Measurements from ENCODE around the gene LIPG.
A peak's percentile ranks its signal among the peaks of the same experiment; 100 is the strongest.
"Not testable (repeated sequence)": the region's sequence is repeated elsewhere in the genome, so short reads cannot be mapped to it uniquely, and the experiment has no call there.

Gene LIPG

DNA sequence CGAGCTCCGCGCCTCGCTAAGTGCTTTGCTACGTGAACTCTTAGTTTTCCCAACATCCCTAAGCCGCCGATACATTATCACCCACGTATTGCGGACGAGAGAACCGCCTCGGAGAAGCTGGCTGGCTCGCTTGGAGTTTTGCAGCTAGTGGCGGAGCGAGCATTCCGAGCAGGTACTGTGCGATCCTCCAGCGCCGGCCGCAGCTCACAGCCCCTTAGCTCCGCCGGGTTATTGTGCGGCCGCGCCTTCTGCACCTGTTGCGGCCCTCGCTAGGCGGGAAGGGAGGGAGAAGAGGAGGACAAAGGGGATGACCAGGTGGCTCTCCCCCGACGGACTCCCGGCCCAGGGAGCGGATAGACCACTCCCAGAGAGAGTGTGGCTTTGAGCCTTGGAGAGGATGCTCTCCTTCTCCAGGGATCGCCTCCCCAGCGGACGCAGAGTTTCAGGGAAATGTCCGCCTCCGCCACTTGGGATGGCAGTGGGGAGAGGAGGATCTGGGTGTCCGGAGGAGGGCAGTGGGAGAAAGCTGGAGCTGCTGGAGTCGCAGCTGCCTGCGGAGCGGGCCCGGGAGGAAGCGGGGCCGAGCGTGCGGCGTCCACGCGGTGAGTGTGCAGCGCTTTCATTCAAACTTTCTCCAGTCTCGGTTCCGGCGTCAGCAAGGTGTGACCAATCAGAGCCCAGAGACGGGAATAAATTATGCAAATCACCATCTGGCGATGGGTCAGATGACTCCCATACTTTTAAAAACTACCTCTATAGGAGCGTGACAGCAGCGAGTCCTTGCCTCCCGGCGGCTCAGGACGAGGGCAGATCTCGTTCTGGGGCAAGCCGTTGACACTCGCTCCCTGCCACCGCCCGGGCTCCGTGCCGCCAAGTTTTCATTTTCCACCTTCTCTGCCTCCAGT, at the start of gene LIPG:
LIPG (plus strand) TSS at position 769 of the 905 bp plus-strand sequence. CDS start 252 bp downstream, outside the sequence.
- DNase-seq: peak; percentile 29
- in situ Hi-C loops (cut with MboI; ENCODE audit: low pct_unique_long_range_greater_than_20kb, low sequenced_read_pairs): no loop called here

DNA sequence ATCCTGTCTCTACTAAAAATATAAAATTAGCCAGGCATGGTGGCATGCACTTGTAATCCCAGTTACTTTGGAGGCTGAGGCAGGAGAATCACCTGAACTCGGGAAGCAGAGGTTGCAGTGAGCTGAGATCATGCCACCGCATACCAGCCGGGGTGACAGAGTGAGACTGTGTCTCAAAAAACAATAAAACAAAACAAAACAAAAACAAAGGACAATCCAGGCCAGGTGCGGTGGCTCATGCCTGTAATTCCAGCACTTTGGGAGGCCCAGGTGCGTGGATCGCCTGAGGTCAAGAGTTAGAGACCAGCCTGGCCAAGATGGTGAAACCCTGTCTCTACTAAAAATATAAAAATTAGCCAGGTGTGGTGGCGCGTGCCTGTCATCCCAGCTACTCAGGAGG, 49.0 kb upstream of the LIPG start:
- DNase-seq; in situ Hi-C loops (cut with MboI; ENCODE audit: low pct_unique_long_range_greater_than_20kb, low sequenced_read_pairs): not testable (repeated sequence)

DNA sequence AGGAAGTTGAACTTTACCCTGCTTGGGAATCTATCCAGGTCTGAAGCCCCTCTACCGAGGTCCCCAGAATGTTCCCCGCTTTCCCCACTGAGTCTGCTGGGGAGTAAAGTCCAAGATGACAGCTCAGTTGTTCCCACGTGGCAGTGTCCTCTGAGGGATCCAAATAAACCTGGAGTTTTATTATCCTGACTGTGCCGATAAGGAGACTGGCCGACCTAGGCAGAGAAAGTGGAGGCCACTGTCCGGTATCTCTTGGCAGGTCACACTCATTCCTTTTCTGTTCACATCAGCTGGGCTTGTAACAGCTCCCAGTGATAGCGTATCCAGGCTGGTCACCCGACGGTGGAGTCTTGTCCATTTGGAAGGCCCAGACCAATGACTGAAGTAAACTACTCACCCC, 47.3 kb upstream of the LIPG start:
- DNase-seq: no peak
- in situ Hi-C loops (cut with MboI; ENCODE audit: low pct_unique_long_range_greater_than_20kb, low sequenced_read_pairs): no loop called here

DNA sequence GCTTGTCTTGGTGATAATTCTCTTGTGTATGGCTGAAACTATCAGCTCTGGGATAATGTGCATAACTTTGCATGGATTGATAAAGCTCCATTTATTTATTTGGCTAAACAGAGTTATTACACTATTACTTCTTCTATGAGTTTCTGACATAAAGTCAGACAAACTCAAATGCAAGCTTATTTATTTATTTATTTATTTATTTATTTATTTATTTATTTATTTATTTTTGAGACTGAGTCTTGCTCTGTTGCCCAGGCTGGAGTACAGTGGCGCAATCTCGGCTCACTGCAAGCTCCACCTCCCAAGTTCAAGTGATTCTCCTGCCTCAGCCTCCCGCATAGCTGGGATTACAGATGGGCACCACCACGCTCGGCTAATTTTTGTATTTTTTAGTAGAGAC, 46.9 kb upstream of the LIPG start:
- DNase-seq; in situ Hi-C loops (cut with MboI; ENCODE audit: low pct_unique_long_range_greater_than_20kb, low sequenced_read_pairs): not testable (repeated sequence)

DNA sequence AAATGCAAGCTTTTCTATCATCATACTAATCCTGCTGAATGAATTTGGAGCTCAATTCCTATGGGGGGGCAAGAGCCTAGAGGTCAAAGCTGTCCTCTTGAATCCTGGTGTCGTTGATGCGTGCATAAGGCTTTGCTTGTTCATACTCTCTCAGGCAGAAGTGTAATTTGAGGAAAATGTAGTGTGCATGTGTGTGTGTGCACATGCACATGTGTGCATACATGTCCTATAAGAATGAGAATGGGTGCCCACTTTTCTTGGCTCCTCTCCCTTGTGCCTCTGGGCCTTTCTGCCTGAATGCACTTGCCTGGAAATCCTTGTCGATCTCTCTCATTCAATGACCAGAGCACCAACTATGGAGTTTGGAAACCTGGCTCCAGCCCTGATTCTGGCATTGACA, 46.3 kb upstream of the LIPG start:
- in situ Hi-C loops (cut with MboI; ENCODE audit: low pct_unique_long_range_greater_than_20kb, low sequenced_read_pairs): no loop called here
- no peak for DNase-seq

DNA sequence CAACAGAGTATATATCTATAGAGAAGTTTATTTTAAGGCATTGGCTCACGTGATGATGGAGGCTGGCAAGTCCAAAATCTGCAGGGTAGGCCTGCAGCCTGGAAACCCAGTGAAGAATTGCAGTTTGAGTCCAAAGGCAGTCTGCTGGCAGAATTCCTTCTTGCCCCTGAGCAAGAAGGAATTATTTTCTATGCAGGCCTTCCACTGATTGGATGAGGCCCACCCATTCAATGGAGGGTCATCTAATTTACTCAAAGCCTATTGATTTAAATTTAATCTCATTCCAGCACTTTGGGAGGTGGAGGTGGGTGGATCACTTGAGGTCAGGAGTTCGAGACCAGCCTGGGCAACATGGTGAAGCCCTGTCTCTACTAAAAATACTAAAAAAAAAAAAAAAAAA, 44.4 kb upstream of the LIPG start:
- no peak for DNase-seq
- in situ Hi-C loops (cut with MboI; ENCODE audit: low pct_unique_long_range_greater_than_20kb, low sequenced_read_pairs): no loop called here

DNA sequence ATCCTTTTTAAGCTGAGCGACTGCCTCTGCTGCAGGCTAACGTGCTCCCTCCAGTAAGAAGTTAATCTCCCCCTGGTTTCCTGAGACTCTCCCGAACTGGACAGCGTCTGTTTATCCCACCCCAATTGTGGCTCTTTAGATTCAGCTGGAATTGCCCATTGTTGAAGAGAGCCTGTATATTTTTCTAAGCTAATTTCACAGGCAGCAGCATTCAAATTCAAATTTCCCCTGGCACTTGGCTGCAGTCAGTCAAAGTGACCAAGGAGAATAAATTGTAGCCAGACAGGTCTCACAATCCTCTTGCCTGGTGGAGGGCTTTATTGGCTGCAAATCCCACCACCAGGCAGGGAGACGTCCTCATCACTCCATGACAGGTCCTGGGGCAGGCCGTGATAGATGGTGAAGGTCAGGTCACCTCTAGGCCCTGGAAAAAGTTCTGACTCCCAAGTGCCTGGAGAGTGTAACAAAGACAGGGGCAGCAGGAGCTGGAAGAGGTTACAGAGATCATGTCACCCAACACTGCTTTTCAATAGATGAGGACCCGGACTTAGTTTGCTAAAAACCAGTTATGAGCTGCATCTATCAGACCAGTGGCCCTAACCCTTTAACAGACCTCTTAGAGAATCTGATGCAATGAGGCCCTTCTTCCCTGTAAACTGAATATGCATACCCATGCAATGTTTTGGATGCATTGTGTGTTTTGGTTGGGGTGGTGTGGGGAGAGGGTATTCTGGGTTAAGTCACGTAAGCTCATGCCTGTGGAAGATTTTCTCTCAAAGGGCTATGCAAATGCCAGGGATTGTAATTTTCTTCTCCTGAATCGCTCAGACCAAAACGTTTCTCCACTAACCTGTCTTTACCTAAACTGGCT, 42.5 kb upstream of the LIPG start:
- in situ Hi-C loops (cut with MboI; ENCODE audit: low pct_unique_long_range_greater_than_20kb, low sequenced_read_pairs): no loop called here
- DNase-seq: no peak

DNA sequence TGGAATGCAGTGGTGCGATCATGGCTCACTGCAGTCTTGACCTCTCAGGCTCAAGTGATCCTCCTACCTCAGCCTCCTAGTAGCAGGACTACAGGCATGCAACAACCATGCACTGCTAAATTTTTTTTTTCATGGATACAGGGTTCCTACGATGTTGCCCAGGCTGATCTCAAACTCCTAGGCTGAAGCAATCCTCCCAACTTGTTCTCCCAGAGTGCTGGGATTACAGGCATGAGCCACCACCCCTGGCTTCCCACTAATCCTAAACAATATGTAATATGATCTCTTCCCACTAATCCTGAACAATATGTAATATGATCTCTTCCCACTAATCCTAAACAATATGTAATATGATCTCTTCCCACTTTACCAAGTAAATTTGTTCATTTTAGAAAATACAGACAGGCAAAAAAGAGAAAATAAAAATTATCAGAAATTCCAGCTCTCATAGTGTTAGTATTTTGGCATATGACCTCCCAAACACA, 41.2 kb upstream of the LIPG start:
- in situ Hi-C loops (cut with MboI; ENCODE audit: low pct_unique_long_range_greater_than_20kb, low sequenced_read_pairs): no loop called here
- no peak for DNase-seq

DNA sequence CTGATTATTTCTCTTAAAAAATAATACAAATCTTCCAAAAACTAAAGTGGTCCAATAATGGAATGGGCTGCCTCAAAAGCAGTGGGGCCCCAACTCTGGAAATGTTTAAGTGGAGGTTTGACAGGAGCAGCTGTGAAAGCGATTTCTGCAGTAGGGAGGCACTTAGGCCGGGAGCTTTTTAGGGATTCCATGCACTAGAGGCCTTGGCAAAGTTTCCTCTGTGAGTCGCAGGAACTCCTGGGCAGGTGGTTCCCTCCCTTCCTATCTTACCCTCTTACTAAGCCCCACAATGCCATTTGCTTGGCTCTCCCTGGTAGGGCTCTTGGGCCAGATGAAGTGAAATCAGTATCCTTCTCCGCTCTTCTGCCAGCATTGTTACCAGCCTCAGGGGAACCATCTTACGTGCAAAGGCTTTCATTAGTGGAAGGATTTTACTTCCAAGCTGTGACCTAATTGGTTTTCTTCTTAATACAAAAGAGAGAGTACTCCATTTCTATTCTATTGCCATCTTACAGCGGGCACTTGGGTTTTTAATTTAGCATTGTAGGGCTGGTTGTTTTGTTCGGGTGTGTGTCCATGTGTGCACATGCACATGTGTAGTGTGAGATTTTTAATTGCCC, 40.5 kb upstream of the LIPG start:
- DNase-seq: no peak
- in situ Hi-C loops (cut with MboI; ENCODE audit: low pct_unique_long_range_greater_than_20kb, low sequenced_read_pairs): no loop called here

DNA sequence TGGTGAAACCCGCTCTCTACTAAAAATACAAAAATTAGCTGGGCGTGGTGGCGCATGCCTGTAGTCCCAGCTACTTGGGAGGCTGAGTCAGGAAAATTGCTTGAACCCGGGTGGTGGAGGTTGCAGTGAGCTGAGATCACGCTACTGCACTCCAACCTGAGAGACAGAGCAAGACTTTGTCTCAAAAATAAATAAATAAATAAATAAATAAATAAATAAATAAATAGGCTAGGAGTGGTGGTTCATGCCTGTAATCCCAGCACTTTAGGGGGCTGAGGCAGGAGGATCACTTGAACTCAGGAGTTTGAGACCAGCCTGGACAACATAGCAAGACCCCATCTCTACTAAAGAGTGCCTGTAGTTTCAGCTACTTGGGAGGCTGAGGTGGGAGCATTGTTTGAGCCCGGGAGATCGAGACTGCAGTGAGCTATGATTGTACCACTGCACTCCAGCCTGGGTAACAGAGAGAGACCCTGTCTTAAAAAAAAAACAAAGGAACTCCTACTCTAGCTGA, 38.2 kb upstream of the LIPG start:
- DNase-seq; in situ Hi-C loops (cut with MboI; ENCODE audit: low pct_unique_long_range_greater_than_20kb, low sequenced_read_pairs): not testable (repeated sequence)

DNA sequence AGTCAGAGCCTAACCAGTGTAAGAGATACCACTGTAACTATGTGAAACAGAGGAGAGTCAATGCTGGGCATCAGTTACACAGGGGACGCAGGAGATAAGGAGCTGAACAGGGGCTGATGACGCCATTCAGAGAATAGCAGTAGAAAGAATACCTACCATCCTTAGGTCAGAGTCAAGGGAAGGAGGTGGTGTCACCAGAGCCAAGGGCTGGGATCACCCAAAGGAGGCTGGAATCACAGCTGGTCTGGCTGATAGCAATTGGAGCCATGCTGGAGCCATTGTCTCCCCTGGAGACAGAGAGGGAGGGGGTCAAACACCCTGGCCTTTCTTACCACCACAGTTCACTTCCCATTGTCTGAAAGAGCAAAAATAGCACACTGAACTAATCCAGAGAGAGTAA, 37.5 kb upstream of the LIPG start:
- DNase-seq: no peak
- in situ Hi-C loops (cut with MboI; ENCODE audit: low pct_unique_long_range_greater_than_20kb, low sequenced_read_pairs): no loop called here

DNA sequence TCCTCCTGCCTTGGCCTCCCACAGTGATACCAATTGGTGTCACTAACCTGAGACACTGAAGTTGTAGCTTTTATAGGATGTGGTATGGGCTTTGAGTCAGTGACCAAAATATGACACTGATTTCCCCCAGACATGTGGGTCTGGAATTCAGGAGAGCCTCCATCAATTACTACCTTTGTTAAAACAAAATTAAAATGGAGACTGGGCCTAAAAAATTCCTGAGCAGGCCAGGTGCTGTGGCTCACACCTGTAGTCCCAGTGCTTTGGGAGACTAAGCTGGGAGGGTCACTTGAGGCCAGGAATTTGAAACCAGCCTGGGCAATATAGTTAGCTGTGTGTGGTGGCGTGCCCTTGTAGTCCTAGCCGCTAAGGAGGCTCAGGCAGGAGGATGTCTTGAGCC, 36.9 kb upstream of the LIPG start:
- in situ Hi-C loops (cut with MboI; ENCODE audit: low pct_unique_long_range_greater_than_20kb, low sequenced_read_pairs): loop anchor here (25.0 kb wide), 1 partner anchor 337 kb away; no protein-coding TSS in a partner anchor

DNA sequence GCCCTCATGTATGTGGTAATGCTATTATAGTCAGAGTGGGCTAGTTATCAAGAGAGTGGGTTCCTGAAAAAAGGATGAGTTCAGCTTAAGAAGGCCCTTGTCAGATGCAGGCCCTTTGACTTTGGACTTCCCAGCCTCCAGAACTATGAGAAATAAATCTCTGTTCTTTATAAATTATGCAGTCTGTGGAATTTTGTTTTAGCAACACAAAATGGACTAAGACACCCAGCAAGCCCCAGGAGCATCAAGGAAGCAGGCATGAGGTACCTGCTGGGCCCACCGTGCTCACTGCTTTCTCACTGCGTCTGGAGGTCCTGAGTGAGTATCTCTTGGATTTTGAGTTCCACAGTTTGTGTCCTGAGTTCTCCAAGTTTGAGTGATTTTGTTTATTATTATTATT, 35.9 kb upstream of the LIPG start:
- in situ Hi-C loops (cut with MboI; ENCODE audit: low pct_unique_long_range_greater_than_20kb, low sequenced_read_pairs): loop anchor here (25.0 kb wide), 1 partner anchor 336 kb away; no protein-coding TSS in a partner anchor
- DNase-seq: no peak

More for the DNA sequence above, 36.9 kb upstream of the LIPG start:
- DNase-seq: no peak

DNA sequence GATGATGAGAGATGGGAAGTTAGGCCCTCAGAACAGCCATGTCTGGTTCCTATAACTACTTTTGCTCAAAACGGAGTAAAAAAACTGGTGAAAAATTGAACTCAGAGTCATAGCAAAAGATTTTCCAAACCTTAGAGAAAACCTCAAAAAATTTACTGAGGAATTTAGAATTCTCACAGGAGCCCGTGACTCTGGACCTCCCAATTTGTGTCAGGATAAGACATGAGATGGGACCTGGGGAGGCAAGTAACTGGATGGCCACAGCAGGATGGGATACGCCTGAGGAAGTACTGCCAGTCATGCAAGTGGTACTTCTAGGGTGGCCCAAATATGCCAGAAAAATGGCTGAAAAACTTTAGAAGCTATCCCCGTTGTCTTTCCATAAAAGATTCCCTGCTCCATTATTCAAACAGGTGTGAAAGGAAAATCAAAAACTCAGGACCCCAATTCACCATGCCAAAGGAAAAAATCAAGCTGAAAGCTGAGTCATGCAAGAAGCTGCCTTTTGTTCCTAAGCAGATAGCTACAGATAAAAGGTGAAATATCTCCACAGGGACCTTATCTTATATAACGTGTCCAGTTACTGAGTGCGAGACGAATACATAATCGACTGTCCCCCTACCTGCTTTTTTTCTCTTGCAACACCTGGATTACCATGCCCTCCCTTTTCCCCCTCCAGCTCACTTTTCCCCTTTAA, 34.1 kb upstream of the LIPG start:
- DNase-seq: no peak
- in situ Hi-C loops (cut with MboI; ENCODE audit: low pct_unique_long_range_greater_than_20kb, low sequenced_read_pairs): loop anchor here (25.0 kb wide), 1 partner anchor 335 kb away; no protein-coding TSS in a partner anchor

DNA sequence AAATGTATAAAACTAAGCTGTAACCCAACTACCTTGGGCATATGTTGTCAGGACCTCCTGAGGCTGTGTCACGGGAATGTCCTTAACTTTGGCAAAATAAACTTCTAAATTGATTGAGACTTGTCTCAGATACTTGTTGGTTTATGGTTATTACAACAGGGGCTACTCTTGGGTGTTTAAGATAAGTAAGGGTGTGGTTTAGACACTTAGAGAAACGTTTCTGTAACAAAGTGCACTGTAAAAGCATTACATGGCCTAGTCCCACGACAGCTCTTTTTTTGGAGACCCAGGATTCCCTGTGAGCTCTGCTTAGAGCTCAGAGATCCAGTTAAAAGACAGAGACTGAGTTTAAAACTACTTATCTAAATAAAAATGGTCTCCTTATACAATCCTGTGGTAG, 32.3 kb upstream of the LIPG start:
- in situ Hi-C loops (cut with MboI; ENCODE audit: low pct_unique_long_range_greater_than_20kb, low sequenced_read_pairs): loop anchor here (25.0 kb wide), 1 partner anchor 333 kb away; no protein-coding TSS in a partner anchor
- no peak for DNase-seq

DNA sequence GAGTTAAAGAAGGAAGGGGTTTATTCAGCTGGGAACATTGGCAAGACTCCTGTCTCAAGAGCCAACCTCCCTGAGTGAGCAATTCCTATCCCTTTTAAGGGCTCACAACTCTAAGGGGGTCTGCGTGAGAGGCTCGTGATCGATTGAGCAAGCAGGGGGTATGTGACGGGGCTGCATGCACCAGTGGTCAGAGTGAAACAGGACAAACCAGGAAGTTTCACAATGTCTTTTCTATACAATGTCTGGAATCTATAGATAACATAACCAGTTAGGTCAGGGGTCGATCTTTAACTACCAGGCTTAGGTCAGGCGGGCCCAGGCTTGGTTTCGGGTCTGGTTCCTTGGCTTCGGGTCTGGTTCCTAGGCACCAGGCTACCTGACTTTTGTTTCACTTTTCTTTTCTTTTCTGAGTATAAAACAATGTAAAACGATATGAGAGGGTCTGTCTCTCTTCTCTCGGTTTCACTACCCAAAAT, 30.1 kb upstream of the LIPG start:
- peak; percentile 66 for DNase-seq
- in situ Hi-C loops (cut with MboI; ENCODE audit: low pct_unique_long_range_greater_than_20kb, low sequenced_read_pairs): loop anchor here (25.0 kb wide), 1 partner anchor 331 kb away; no protein-coding TSS in a partner anchor

DNA sequence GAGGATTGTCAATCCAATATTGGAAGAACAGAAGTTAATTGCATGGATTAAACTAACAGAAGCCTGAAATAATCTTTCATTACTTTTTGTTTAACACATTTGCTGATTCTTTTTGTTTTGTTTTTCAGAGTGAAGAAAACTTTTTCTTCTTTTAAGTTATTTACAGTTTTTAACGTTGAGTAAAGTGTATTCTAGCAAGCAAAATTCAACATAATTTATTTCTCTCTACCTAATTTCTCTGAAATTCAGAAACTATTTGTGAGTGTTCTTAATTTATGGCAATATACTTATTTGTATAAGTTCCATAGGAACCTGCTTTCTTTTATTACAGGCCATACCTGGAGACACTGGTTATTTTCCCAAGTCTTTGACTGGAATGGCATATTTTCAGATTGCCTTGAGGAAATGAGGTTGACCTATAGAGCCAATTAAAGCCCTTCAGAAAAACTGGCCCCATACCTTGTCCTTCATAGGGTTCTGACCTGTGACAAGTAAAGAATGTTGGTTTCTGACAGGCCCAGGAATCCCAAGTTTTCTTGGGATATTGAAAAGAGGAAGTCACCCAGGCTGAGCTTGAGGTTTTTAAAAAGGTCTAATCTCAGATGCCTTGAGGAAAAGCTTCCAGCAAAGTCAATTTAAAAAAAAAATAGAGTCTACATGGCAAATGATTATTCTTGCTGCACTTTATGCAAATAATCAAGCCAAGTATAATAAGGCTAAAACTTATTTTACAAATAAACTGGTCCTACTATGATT, 26.8 kb upstream of the LIPG start:
- DNase-seq: no peak
- in situ Hi-C loops (cut with MboI; ENCODE audit: low pct_unique_long_range_greater_than_20kb, low sequenced_read_pairs): loop anchor here (25.0 kb wide), 1 partner anchor 327 kb away; no protein-coding TSS in a partner anchor
